Erythroblast (primary cell): ENCODE measurements around the gene BRD1.

Experiments
- DNase-seq, 2 experiments: peaks; one replicate each; lab custom pipeline; 2025; lab: John Stamatoyannopoulos, UW
- GATA1 ChIP-seq: IDR thresholded peaks from 2 replicates; pipeline ENCODE4 v1.6.1; 2011; ENCODE audit warnings: low read depth, mild to moderate bottlenecking, control low read depth, low read length, moderate library complexity
- POLR2A ChIP-seq: IDR thresholded peaks from 2 replicates; pipeline ENCODE4 v1.6.1; 2011; ENCODE audit warnings: mild to moderate bottlenecking, low read length

BRD1 gene

DNA sequence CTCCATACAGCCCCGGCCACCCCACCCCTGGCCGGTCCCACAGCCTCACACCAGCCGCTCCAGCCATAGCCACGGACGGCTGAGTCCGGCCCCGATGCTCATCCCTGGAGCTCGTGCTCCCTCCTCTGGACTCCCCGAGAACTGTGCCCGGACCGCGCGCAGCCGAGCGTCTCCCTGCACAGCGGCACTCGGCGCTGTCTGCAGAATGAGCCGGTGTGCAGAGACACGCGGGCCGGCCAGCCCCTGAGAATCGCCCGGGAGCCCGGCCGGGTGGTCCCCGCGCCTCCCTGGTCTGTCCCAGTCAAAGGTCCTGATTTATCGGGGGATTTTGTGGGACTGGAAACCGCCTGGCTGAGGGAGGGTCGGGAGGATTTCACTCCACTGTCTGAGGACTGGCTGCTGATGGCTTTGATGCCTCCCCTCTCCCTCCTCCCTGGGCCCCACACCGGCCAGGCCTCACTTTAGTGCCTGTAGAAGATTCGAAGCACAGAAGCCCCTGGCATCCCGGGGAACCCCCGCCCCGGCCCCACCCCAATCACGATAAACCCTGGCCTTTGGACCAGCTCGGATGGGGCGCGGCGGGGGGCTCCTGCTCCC is 102.7 kb downstream of the BRD1 start:
- TF ChIP-seq POLR2A (no peak), GATA1 (no peak)
- peak; percentile 64 to 68 for DNase-seq

DNA sequence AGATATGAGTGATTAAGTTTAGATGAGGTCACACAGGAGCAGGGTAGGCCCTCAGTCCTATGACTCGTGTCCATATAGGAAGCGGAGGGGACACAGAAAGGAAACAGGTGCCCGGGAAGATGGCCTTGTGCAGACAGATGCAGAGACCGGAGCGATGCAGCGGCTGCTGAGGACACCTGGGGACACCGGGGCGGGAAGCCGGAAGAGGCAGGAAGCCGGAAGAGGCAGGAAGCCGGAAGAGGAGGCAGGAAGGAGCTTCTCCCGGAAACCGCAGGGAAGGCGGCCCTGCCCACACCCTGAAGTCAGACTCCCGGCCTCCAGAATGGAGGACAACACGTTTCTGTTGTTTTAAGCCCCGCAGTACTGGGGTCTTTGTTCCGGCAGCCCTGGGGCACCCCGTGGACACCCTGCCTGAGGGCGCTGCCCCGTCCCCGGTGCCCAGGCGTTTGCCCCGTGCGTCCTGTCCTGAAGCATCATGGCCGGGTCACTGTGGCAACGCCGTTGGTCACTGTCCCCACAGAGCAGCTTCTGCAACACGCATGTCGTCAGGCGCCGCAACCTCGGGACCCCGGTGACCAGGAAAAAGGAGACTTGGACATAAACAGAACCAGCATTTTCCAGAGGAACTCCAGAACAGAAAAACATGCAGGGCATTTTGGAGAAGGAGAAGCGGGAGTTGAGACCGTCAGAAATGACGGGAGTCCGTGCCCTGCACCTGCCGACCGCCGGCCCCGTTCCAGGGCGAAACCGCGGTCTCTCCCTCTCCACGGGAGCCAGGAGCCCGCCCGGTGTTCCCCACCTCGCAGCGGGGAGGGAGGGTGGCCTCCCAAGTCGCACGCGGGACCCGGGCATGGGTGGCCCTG is 103.4 kb downstream of the BRD1 start:
- TF ChIP-seq POLR2A, result no peak
- TF ChIP-seq GATA1, result no peak

DNA sequence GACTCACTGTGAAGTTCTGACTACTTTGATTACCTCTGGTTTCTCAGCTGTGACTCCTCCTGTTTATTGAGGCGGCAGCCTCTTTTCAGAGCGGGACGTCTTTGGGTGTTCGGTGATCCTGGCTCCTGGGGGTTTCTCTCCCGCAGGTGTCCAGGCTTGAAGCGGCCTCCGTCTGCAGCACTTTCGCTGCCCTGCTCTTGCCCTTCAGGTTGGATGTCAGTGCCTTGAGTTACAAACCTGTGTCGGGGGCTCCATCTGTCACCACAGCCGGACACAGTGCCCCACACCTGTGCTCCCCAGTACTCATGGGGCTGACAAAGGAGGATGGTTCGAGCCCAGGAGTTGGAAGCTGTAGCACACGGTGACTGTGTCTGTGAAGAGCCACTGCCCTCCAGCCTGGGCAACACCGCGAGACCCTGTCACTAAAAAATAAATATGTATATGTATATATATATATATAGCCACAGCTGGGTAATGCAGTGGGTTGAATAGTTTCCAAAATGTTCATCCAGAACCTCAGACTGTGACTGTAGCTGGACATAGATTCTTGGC is 104.1 kb downstream of the BRD1 start:
- DNase-seq, result no peak
- no peak for TF ChIP-seq POLR2A
- TF ChIP-seq GATA1, result no peak

More for the DNA sequence above, 103.4 kb downstream of the BRD1 start:
- peak in 1 of 2 experiments; percentile 9 for DNase-seq
